HFFc6 (cell line): Measurements from ENCODE around the gene HOXD8. TPM values are rescaled to one million over a fixed set of nuclear protein-coding genes. Genes with fewer than 3 reads are reported as not detected.

Source experiments
- DNase-seq: peaks from one replicate; pipeline ENCODE4 v3.0.0-alpha.2; 2018
- H3K27ac Mint-ChIP-seq: 2 replicates; pipeline ENCODE4 v1.8.0; 2020; ENCODE audit warnings: mild to moderate bottlenecking, mixed read lengths
- H3K27me3 Mint-ChIP-seq: 2 replicates; pipeline ENCODE4 v1.8.0; 2021; ENCODE audit warnings: mild to moderate bottlenecking, moderate library complexity, mixed read lengths; ENCODE audit not compliant: insufficient read depth
- H3K36me3 Mint-ChIP-seq: 2 replicates; pipeline ENCODE4 v1.8.0; 2021; ENCODE audit warnings: low read depth, mixed read lengths
- H3K4me1 Mint-ChIP-seq: 2 replicates; pipeline ENCODE4 v1.8.0; 2020; ENCODE audit warnings: low read depth, mixed read lengths
- H3K4me3 Mint-ChIP-seq: 2 replicates; pipeline ENCODE4 v1.8.0; 2020; ENCODE audit warnings: mild to moderate bottlenecking, moderate library complexity, mixed read lengths
- H3K9me3 Mint-ChIP-seq: 2 replicates; pipeline ENCODE4 v1.8.0; 2020; ENCODE audit warnings: mild to moderate bottlenecking, mixed read lengths
- total RNA-seq, 6 experiments: library from RNA; stranded (reverse); fragmentation: NEBNext Ultra II Directional; extraction: Animal tissue kit (Norgen Biotek cat#: 25700); gene quantifications; 2 replicates in 1 of 6; 3 replicates in 5 of 6; pipeline ENCODE4 v1.2.3, GENCODE V29; 2021
- TF ChIP-seq, protein P1 (sequence below): fragments of 200-600 bp; sonication (generic); IDR thresholded peaks from 2 replicates; pipeline ENCODE4 v1.5.0; 2021; ENCODE audit warnings: antibody characterized with exemption, mild to moderate bottlenecking

The HOXD8 gene
- total RNA-seq, 6 experiments from 2014 or later, result 2.3 to 5.1 (median 4.6) TPM

DNA sequence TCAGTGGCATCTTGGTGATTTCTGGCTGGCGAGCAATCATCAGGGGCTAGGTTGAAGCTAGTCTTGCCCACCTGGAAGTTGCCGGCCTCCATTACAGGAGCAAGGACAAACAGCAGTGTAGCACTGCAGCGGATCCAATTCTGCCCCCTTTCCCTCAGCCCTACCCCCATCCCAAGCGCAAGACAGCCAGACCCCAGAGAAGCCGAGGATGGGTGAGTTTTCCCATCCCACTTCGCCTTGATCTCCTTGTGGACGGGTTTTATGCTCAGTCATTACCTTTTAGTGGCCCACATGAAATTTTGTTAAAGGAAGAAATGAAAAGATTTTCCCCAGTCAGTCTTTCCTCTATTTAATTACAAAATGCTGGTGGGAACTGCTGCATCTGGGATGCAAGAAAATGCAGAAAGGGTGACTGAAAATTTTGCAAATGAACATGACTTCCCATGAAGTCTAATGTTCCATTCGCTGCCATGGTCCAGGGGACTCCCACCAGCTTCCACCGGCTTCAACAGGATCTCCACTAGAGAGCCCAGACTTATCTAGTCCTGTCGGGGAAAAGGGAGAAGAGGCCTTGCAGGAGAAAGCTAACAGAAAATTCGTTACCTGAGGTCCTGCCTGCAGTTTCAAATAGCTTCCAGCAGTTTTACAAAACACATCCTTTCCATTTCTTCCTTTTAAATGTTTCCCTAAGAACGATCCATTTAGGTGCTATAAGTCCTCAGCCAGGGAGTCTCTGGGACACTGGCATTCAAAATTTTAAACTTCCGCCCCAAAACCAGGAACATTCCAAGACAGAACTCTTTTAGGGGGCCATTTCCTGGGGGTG is 8.9 kb upstream of the HOXD8 start:
- H3K27me3 Mint-ChIP-seq, result peaks cover 8% of the 10 kb centered on the region
- no peak overlapping the region for H3K27ac Mint-ChIP-seq
- H3K4me3 Mint-ChIP-seq, result no peak overlapping the region
- H3K36me3 Mint-ChIP-seq, result peaks cover 22% of the 10 kb centered on the region
- TF ChIP-seq, protein P1, sequence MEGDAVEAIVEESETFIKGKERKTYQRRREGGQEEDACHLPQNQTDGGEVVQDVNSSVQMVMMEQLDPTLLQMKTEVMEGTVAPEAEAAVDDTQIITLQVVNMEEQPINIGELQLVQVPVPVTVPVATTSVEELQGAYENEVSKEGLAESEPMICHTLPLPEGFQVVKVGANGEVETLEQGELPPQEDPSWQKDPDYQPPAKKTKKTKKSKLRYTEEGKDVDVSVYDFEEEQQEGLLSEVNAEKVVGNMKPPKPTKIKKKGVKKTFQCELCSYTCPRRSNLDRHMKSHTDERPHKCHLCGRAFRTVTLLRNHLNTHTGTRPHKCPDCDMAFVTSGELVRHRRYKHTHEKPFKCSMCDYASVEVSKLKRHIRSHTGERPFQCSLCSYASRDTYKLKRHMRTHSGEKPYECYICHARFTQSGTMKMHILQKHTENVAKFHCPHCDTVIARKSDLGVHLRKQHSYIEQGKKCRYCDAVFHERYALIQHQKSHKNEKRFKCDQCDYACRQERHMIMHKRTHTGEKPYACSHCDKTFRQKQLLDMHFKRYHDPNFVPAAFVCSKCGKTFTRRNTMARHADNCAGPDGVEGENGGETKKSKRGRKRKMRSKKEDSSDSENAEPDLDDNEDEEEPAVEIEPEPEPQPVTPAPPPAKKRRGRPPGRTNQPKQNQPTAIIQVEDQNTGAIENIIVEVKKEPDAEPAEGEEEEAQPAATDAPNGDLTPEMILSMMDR, result 0 out of 2 replicates have a peak, but pooled peaks have one; percentile 7
- no peak for DNase-seq
- no peaks in the 10 kb centered on the region for H3K9me3 Mint-ChIP-seq
- H3K4me1 Mint-ChIP-seq, result no peaks in the 10 kb centered on the region

- no peak for DNase-seq
- Mint-ChIP-seq H3K27me3 (peaks cover 9% of the 10 kb centered on the region), H3K36me3 (peaks cover 22% of the 10 kb centered on the region), H3K9me3 (no peaks in the 10 kb centered on the region), H3K4me1 (no peaks in the 10 kb centered on the region), H3K4me3 (no peak overlapping the region), H3K27ac (no peak overlapping the region)
- TF ChIP-seq, protein P1, result 0 out of 2 replicates have a peak, but pooled peaks have one; percentile 1
These were observed 8.1 kb upstream of the HOXD8 start for GRCh38 chr2:176121190-176122051.

DNA sequence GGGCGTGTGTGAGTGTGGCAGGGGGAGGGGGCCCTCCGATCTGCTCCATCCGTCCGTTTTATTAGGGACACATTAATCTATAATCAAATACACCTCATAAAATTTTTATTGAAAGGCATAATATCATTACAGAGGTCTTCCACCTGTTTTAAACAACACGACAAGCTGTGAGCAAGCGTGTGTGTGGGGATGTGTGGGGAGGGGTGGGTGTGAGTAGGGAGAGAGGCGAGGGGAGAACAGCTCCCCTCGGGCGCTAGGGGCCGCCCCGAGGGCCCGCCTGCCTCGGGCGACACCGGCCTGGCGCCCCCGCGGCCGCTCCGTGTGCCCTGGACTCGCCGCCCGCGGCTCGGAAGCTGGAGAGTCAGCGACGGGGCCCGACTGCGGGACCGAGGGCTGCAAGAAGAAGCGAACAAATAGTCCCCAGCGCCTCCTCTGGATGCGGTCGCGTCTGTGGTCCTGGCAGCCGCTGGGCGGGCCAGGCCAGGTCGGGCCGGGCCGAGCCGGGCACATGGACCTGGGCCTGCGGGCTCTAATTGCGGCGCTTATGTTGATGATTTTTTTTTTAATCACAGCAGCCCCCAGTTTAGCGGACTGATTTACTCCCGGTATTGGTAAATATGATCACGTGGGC is 7.3 kb upstream of the HOXD8 start:
- DNase-seq, result no peak
- Mint-ChIP-seq H3K27ac (no peak overlapping the region), H3K36me3 (peaks cover 15% of the 10 kb centered on the region), H3K9me3 (no peaks in the 10 kb centered on the region), H3K4me1 (peaks cover 5% of the 10 kb centered on the region), H3K27me3 (peaks cover 9% of the 10 kb centered on the region), H3K4me3 (peak overlapping the region; percentile 67; the same call in 1 of the 2 replicates)
- TF ChIP-seq, protein P1, result no peak

GRCh38 chr2:176122683-176123410 is 6.7 kb upstream of the HOXD8 start, which contains the start of gene HOXD9:
Gene HOXD9 (plus strand): TSS chr2:176122719. CDS start chr2:176122769, 50 bp downstream.
- Mint-ChIP-seq H3K36me3 (peaks cover 14% of the 10 kb centered on the region), H3K4me1 (peaks cover 12% of the 10 kb centered on the region), H3K27me3 (peaks cover 11% of the 10 kb centered on the region), H3K9me3 (no peaks in the 10 kb centered on the region), H3K4me3 (peak within 1 kb of the TSS; percentile 67; the same call in 1 of the 2 replicates), H3K27ac (no peak within 1 kb of the TSS)
- DNase-seq, result no peak
- TF ChIP-seq, protein P1, result no peak
